Esophagus muscularis mucosa (tissue), 4 donors: ENCODE measurements around the gene EHD4. TPM values are rescaled to one million over a fixed set of nuclear protein-coding genes. Genes with fewer than 3 reads are reported as not detected.

Experiments
- DNase-seq: peaks from one replicate; pipeline ENCODE4 v3.0.0-alpha.2; 2017; ENCODE audit errors: extremely low spot score
- H3K27ac ChIP-seq, 4 donors: fragments of 200-600 bp; sonication (generic); replicated peaks in 1 of 4; 1 replicate in 3 of 4; 2 replicates in 1 of 4; pipeline ENCODE4 v1.5.1; 2016 to 2019; ENCODE audit warnings: mild to moderate bottlenecking in 1 of 4
- H3K27me3 ChIP-seq, 4 donors: fragments of 200-600 bp; sonication (generic); one replicate each; pipeline versions ENCODE4 v1.5.1 to v1.6.0; 2016 to 2019
- H3K36me3 ChIP-seq, 4 donors: fragments of 200-600 bp; sonication (generic); one replicate each; pipeline ENCODE4 v1.5.1; 2016 to 2019
- H3K4me1 ChIP-seq, 4 donors: fragments of 200-600 bp; sonication (generic); one replicate each; pipeline ENCODE4 v1.5.1; 2016 to 2019
- H3K4me3 ChIP-seq, 4 donors: fragments of 200-600 bp; sonication (generic); 1 replicate in 2 of 4; 2 replicates in 2 of 4; pipeline ENCODE4 v1.5.1; 2016 to 2019; ENCODE audit warnings: mild to moderate bottlenecking in 4 of 4, moderate library complexity in 1 of 4
- H3K9me3 ChIP-seq, 4 donors: fragments of 200-600 bp; sonication (generic); 1 replicate in 3 of 4; 2 replicates in 1 of 4; pipeline ENCODE4 v1.5.1; 2016 to 2019
- EP300 ChIP-seq: sonication (generic); formaldehyde crosslinking; IDR thresholded peaks from one replicate; pipeline ENCODE4 v1.6.1; 2017; ENCODE audit warnings: antibody characterized with exemption
- POLR2A ChIP-seq: fragments of 450-650 bp; IDR thresholded peaks from one replicate; pipeline ENCODE4 v1.6.1; 2017; ENCODE audit warnings: antibody characterized with exemption, moderate library complexity, mild to moderate bottlenecking, low read depth
- POLR2AphosphoS5 ChIP-seq, 2 donors: sonication (generic); formaldehyde crosslinking; IDR thresholded peaks; one replicate each; pipeline ENCODE4 v1.6.1; 2017; ENCODE audit warnings: antibody characterized with exemption in 2 of 2
- WGBS: methylation state at CpG from one replicate; pipeline ENCODE4 v1.1.5; 2018; 5-methylcytosine and 5-hydroxymethylcytosine counted together
- intact Hi-C: fragments of 100-400 bp; cut with DNase I; formaldehyde crosslinking; loops from one replicate; pipeline ENCODE4 v1.15.1; 2023
- total RNA-seq, 4 donors: library from RNA; depleted of rRNA; stranded (reverse); fragments of >200 nt; gene quantifications; one replicate each; pipeline versions ENCODE4 v1.1.0 to v1.2.1, GENCODE V29; 2016
- TF ChIP-seq, protein P1 (sequence below), 3 experiments: fragments of 200-600 bp in 2 of 3; fragments of 450-650 bp in 1 of 3; sonication (generic) in 2 of 3; IDR thresholded peaks; one replicate each; pipeline ENCODE4 v1.5.1; 2017 to 2019; ENCODE audit warnings: antibody characterized with exemption in 3 of 3, mild to moderate bottlenecking in 2 of 3, moderate library complexity in 1 of 3

The EHD4 gene
- total RNA-seq, 4 donors from 2014 or later, result 10.0 to 24.7 (median 21.7) TPM

GRCh38 chr15:41996376-41996775 lies 24.0 kb upstream of the EHD4 start:
- 93% methylated on average over 10 of the region's 10 CpGs for WGBS
- intact Hi-C loops, result no loop called here
- no peak for DNase-seq
- TF ChIP-seq POLR2A (no peak), POLR2AphosphoS5 (IDR thresholded peaks at IDR 0.05) (no peak), EP300 (no peak)
- TF ChIP-seq, protein P1, sequence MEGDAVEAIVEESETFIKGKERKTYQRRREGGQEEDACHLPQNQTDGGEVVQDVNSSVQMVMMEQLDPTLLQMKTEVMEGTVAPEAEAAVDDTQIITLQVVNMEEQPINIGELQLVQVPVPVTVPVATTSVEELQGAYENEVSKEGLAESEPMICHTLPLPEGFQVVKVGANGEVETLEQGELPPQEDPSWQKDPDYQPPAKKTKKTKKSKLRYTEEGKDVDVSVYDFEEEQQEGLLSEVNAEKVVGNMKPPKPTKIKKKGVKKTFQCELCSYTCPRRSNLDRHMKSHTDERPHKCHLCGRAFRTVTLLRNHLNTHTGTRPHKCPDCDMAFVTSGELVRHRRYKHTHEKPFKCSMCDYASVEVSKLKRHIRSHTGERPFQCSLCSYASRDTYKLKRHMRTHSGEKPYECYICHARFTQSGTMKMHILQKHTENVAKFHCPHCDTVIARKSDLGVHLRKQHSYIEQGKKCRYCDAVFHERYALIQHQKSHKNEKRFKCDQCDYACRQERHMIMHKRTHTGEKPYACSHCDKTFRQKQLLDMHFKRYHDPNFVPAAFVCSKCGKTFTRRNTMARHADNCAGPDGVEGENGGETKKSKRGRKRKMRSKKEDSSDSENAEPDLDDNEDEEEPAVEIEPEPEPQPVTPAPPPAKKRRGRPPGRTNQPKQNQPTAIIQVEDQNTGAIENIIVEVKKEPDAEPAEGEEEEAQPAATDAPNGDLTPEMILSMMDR (IDR thresholded peaks at IDR 0.05), result no peak
- Histone ChIP-seq H3K27me3 (peaks cover 0 to 5% (median 0%) of the 10 kb centered on the region in 4 donors), H3K27ac (no peak overlapping the region), H3K4me3 (no peak overlapping the region), H3K4me1 (no peaks in the 10 kb centered on the region), H3K9me3 (no peaks in the 10 kb centered on the region), H3K36me3 (no peaks in the 10 kb centered on the region)

GRCh38 chr15:41995476-41995855 lies 23.1 kb upstream of the EHD4 start:
- intact Hi-C loops, result no loop called here

DNA sequence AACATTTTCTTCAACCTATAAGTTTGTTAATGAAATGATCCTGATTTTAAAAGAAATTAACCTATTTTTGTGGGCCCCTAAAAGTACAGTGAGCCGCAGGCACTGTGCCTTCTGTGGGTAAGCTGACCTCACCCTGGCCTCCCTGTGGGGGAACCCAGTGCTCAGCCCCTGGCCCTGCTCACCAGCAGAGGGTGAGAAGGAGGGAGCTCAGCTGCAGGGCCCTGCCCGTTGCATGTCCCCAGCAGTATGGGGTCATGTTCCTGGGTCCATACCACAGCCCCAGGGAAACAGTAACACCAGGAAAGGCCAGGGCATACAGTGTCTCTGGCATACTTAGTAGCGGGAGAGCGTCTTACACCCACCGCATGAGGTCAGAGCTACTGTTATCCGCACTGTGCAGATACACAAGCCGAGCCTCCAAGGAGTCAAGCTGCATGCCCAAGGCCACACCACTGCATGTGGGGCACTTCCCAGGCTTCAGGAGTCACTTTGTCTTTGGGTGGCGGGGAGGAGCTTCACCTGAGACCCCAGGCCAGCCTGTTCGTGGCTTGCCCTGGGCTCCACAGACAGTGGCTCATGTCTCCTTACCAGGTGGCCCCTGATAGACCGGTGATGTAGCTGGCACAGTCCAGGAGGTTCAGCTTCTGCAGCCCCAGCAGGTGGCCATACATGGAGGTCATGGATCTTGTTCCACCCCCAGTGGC lies 22.6 kb upstream of the EHD4 start:
- TF ChIP-seq POLR2AphosphoS5 (IDR thresholded peaks at IDR 0.05) (no peak), EP300 (no peak), POLR2A (no peak)
- TF ChIP-seq, protein P1 (IDR thresholded peaks at IDR 0.05), result no peak
- Histone ChIP-seq H3K27ac (no peak overlapping the region), H3K27me3 (peaks cover 0 to 3% (median 0%) of the 10 kb centered on the region in 4 donors), H3K4me1 (no peaks in the 10 kb centered on the region), H3K36me3 (no peaks in the 10 kb centered on the region), H3K4me3 (no peak overlapping the region), H3K9me3 (no peaks in the 10 kb centered on the region)
- no peak for DNase-seq
- intact Hi-C loops, result no loop called here
- 85% methylated on average over 8 of the region's 10 CpGs for WGBS

More at GRCh38 chr15:41995476-41995855, 23.1 kb upstream of the EHD4 start:
- H3K27me3 ChIP-seq, result peaks cover 0 to 5% (median 0%) of the 10 kb centered on the region in 4 donors
- TF ChIP-seq EP300 (no peak), POLR2A (no peak), POLR2AphosphoS5 (IDR thresholded peaks at IDR 0.05) (no peak)
- TF ChIP-seq, protein P1 (IDR thresholded peaks at IDR 0.05), result no peak
- no peaks in the 10 kb centered on the region for H3K4me1 ChIP-seq
- DNase-seq, result no peak
- H3K9me3 ChIP-seq, result no peaks in the 10 kb centered on the region
- H3K36me3 ChIP-seq, result no peaks in the 10 kb centered on the region
- no peak overlapping the region for H3K27ac ChIP-seq
- H3K4me3 ChIP-seq, result no peak overlapping the region
- 95% methylated on average over 7 of the region's 7 CpGs for WGBS

DNA sequence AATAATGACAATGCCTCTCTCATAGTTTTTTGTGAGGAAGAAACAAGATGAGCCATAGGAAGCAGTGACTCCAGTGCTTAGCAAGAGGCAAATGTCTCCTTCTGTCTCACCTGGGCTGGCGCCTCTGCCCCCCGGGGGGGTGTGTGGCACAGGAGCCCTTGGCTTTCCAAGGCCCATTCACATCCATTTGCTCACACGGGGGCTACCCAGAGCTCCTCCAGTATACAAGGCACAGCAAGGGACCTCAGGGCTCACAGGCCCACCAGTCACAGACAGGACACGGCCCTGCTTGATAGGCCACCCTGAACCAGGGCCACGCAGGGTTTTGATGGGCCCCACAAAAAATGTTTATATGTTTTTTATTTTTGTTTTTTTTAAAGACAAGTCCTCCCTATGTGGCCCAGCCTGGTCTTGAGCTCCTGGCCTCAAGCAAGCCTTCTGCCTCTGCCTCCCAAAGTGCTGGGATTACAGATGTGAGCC lies 21.9 kb upstream of the EHD4 start:
- intact Hi-C loops, result no loop called here
- Histone ChIP-seq H3K36me3 (no peaks in the 10 kb centered on the region), H3K4me1 (no peaks in the 10 kb centered on the region), H3K4me3 (no peak overlapping the region), H3K9me3 (no peaks in the 10 kb centered on the region), H3K27me3 (no peaks in the 10 kb centered on the region), H3K27ac (no peak overlapping the region)
- WGBS, result 90% methylated on average over 4 of the region's 5 CpGs
- TF ChIP-seq POLR2AphosphoS5 (IDR thresholded peaks at IDR 0.05) (no peak), POLR2A (no peak), EP300 (no peak)
- TF ChIP-seq, protein P1 (IDR thresholded peaks at IDR 0.05), result no peak
- no peak for DNase-seq
